Activated T-cell treated with anti-CD3 and anti-CD28 coated beads for 48 hours (primary cell): ENCODE measurements around the gene PYGO1.
"Not testable (repeated sequence)": the region's sequence is repeated elsewhere in the genome, so short reads cannot be mapped to it uniquely, and the experiment has no call there.

Source experiments
- DNase-seq: peaks from one replicate; pipeline ENCODE4 v3.0.0-alpha.2; 2020; ENCODE audit warnings: low read depth

PYGO1 gene

GRCh38 chr15:55588070-55588814, at the start of gene PYGO1:
TSS of gene PYGO1 (minus strand) at chr15:55588345. CDS start at chr15:55587883, 462 bp downstream.
- DNase-seq = peak; percentile 15

GRCh38 chr15:55637086-55637485, 48.9 kb upstream of the PYGO1 start:
- no peak for DNase-seq

GRCh38 chr15:55633731-55634130, 45.6 kb upstream of the PYGO1 start:
- no peak for DNase-seq

- DNase-seq = no peak
Observed at GRCh38 chr15:55632434-55632833, 44.3 kb upstream of the PYGO1 start.

GRCh38 chr15:55630858-55631257, 42.7 kb upstream of the PYGO1 start:
- no peak for DNase-seq

GRCh38 chr15:55628369-55628730, 40.2 kb upstream of the PYGO1 start:
- no peak for DNase-seq

DNA sequence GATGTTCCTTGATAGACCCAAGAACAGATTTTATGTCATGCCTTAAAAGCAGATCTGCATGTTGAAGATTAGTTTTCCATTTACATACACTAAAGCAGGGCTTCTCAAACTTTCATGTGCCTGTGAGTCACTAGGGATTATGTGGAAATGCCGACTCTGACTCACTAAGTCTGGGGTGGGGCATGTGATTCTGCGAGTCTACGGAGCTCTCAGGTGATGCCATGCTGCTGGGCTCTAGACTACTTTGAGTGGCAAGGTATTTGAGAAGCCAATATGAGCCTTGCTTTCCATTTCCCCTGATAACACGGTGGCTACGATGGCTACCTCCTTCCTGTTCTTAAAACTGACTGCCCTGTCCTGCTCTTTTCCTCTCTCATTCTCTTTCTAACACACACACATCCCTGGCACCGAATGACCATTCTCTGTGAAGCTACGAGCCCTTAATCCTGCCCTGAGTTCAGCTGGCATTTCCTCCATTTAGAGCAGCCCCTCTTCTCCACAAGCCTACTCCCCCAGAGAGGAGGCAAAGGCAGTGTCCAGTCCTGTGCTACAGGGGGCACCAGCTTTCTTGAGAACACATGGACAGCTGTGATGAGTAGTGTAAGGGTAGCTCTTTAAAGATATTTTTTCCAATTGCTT, 39.7 kb upstream of the PYGO1 start:
- no peak for DNase-seq

GRCh38 chr15:55619783-55620182, 31.6 kb upstream of the PYGO1 start:
- no peak for DNase-seq

DNA sequence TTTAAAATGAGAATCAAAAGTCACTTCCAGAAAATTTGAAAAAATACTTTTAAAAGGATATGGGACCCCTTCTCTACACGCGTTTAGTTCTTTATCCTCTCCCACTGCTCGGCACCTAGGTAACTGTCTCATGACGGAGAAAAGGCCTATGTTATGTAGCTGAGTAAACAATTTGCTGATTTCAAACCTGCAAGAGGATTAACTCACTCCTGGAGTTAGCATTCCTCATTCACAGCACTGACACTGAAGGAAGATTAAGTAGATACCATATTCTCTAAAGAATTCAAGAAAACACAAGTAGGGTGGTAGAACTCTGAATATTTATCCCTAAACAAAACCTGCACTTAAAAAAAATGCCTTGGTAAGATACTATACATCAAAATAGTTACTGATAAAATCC, 30.2 kb upstream of the PYGO1 start:
- no peak for DNase-seq

- no peak for DNase-seq
Observed at GRCh38 chr15:55615445-55615844, 27.3 kb upstream of the PYGO1 start.

GRCh38 chr15:55613727-55614126, 25.6 kb upstream of the PYGO1 start:
- no peak for DNase-seq

DNA sequence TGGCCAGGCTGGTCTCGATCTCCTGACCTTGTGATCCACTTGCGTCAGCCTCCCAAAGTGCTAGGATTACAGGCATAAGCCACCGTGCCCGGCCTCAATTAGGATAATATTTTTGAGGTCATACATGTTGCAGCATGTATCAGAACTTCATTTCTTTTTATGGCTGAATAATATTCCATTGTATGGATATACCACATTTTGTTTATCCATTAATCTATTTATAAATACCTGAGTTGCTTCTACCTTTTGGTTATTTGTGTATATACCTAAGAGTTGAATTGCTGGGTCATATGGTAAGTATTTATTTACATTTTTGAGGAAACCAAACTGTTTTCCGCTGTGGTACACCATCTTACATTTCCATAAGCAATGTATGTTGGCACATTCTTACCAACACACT, 18.1 kb upstream of the PYGO1 start:
- no peak for DNase-seq

GRCh38 chr15:55601374-55601773, 13.2 kb upstream of the PYGO1 start:
- DNase-seq = no peak

- no peak for DNase-seq
Observed at GRCh38 chr15:55599439-55599838, 11.3 kb upstream of the PYGO1 start.

GRCh38 chr15:55593019-55593418, 4.9 kb upstream of the PYGO1 start:
- not testable (repeated sequence) for DNase-seq

- DNase-seq = no peak
Observed at GRCh38 chr15:55590788-55591187, 2.6 kb upstream of the PYGO1 start.

GRCh38 chr15:55589287-55589686, 1.1 kb upstream of the PYGO1 start:
- no peak for DNase-seq

DNA sequence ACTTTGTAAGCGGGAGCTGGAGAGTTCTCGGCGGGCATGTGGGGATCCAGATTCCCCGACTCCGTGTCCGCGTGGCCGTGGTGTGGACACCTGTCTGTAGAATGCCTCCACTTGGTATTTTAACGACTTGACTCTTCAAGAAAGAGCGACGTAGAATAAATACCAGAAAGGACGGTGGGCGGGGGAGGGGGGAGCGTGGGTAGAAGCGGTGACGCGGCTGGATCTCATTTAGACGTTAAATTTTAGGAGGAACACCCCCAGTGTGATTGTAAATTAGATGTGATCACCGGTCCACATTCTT, 620 bp upstream of the PYGO1 start:
- no peak for DNase-seq

DNA sequence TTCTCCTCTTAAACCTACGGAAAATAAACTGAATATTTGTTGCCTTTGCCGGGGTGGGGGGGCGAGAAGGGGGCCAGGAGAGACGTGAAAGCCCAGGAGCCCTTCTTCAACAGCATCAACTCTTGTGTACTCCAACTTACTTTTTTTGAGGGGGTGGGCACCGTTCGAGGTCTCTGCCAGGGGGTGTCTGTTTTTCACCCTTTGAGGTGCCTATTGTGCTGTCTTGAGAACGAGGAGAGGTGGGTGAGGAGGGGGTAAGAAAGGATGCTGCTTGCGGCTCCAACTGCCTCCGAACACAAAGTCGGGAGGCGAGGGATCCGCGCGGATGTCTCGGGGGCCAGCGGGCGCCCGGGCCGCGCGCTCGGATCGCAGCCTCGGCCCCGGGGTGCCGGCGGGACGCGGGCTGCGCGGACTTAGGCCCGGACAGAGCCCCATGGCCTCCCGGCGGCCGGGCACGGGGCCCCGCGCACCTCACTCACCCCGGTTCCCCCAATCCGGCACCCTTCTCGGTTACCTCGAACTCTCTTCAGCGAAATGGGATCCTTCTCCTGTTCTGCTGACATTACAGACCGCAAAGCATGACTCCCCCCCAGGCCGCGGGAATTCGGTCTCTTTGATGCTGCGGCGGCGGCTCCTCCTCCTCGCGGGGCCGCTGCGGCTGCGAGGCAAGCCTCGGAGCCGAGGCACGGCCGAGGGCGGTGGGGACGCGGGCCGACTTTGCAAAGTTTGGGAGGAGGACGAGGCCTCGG, 650 bp downstream of the PYGO1 start:
- DNase-seq = no peak

GRCh38 chr15:55586808-55587207, 1.3 kb downstream of the PYGO1 start:
- no peak for DNase-seq

- no peak for DNase-seq
Observed at GRCh38 chr15:55576943-55577342, 11.2 kb downstream of the PYGO1 start.

- no peak for DNase-seq
Observed at GRCh38 chr15:55574096-55574495, 14.0 kb downstream of the PYGO1 start.

- no peak for DNase-seq
Observed at GRCh38 chr15:55573224-55573623, 14.9 kb downstream of the PYGO1 start.
